Central memory CD8-positive, alpha-beta T cell (primary cell): ENCODE measurements around the gene BRD3.

Experiments used
- ATAC-seq: fragments of 150-1000 bp; cut with Tn5 transposase; replicated peaks from 2 replicates; pipeline ENCODE4 v1.10.0; 2022; ENCODE audit warnings: mild to moderate bottlenecking, moderate FRiP score, moderate number of reproducible peaks; ENCODE audit not compliant: poor library complexity, severe bottlenecking; ENCODE audit errors: extremely low read depth
- DNase-seq, 2 donors: peaks; one replicate each; pipeline ENCODE4 v3.0.0; 2021; ENCODE audit warnings: low spot score in 2 of 2
- H3K27ac Mint-ChIP-seq: one replicate; pipeline ENCODE4 v1.8.0; 2022; ENCODE audit warnings: low read depth, mild to moderate bottlenecking, moderate library complexity, mixed read lengths
- H3K27me3 Mint-ChIP-seq: one replicate; pipeline ENCODE4 v1.8.0; 2022; ENCODE audit warnings: mixed read lengths
- H3K36me3 Mint-ChIP-seq: one replicate; pipeline ENCODE4 v1.8.0; 2022; ENCODE audit warnings: mild to moderate bottlenecking, moderate library complexity, mixed read lengths; ENCODE audit not compliant: insufficient read depth
- H3K4me1 Mint-ChIP-seq: one replicate; pipeline ENCODE4 v1.8.0; 2022; ENCODE audit warnings: mixed read lengths
- H3K4me3 Mint-ChIP-seq: one replicate; pipeline ENCODE4 v1.8.0; 2022; ENCODE audit warnings: mild to moderate bottlenecking, moderate library complexity, mixed read lengths
- H3K9me3 Mint-ChIP-seq: one replicate; pipeline ENCODE4 v1.8.0; 2022; ENCODE audit warnings: mixed read lengths

Gene BRD3

DNA sequence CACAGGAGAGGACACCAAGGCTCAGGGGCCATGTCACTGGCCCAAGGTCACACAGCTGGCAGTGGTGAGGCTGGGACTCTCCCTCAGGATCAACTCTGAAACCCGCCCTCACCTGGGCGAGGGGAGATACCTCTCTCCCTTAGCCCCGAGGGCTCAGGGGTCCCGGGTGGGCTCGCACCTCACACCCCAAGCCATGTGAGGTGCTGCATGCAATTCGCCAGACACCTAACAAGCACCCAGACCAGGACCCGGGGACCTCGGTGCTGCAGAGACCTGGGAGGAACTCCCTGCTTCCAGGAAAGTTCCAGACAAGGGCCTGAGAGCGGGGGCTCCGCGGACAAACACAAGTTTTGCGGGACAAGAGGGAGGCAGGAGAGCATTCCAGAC lies 19.3 kb downstream of the BRD3 start:
- Mint-ChIP-seq H3K9me3 (no peaks in the 10 kb centered on the region), H3K4me1 (no peaks in the 10 kb centered on the region), H3K4me3 (no peak overlapping the region), H3K27me3 (no peaks in the 10 kb centered on the region), H3K27ac (no peak overlapping the region), H3K36me3 (peaks cover 30% of the 10 kb centered on the region)
- DNase-seq: no peak
- no peak for ATAC-seq

- Mint-ChIP-seq H3K27ac (no peak overlapping the region), H3K36me3 (peaks cover 31% of the 10 kb centered on the region), H3K4me1 (no peaks in the 10 kb centered on the region), H3K4me3 (no peak overlapping the region), H3K9me3 (no peaks in the 10 kb centered on the region), H3K27me3 (no peaks in the 10 kb centered on the region)
- ATAC-seq: no peak
- DNase-seq: no peak
Observed at GRCh38 chr9:134047868-134048581, 19.8 kb downstream of the BRD3 start.

- no peak overlapping the region for H3K4me3 Mint-ChIP-seq
- H3K4me1 Mint-ChIP-seq: no peaks in the 10 kb centered on the region
- no peaks in the 10 kb centered on the region for H3K27me3 Mint-ChIP-seq
- ATAC-seq: no peak
- H3K9me3 Mint-ChIP-seq: no peaks in the 10 kb centered on the region
- DNase-seq: no peak
- peaks cover 25% of the 10 kb centered on the region for H3K36me3 Mint-ChIP-seq
- no peak overlapping the region for H3K27ac Mint-ChIP-seq
Observed at GRCh38 chr9:134046894-134047681, 20.7 kb downstream of the BRD3 start.

GRCh38 chr9:134045841-134046544 lies 21.8 kb downstream of the BRD3 start:
- no peaks in the 10 kb centered on the region for H3K4me1 Mint-ChIP-seq
- no peaks in the 10 kb centered on the region for H3K27me3 Mint-ChIP-seq
- H3K9me3 Mint-ChIP-seq: no peaks in the 10 kb centered on the region
- no peak for DNase-seq
- no peak for ATAC-seq
- no peak overlapping the region for H3K27ac Mint-ChIP-seq
- H3K36me3 Mint-ChIP-seq: peaks cover 18% of the 10 kb centered on the region
- H3K4me3 Mint-ChIP-seq: no peak overlapping the region

DNA sequence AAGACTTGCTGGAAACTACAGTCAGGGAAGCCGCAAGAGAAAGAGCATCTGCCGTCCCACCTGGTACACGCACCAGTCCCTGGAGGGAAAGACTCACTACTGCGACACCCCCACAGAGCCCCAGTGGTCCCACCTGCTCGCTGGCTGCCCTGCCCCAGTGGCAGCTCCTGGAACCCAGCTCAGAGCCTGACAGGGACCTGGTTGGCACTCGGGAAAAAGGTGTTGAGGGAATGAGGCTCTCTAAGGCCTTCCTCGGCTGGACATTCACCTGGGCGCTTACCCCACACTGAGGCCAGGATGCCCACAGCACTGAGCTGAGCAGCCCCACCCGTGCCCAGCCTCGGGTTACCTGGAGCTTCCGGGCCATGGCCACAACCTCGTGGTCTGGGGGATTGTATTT lies 22.9 kb downstream of the BRD3 start:
- H3K36me3 Mint-ChIP-seq: peaks cover 19% of the 10 kb centered on the region
- ATAC-seq (no peak), DNase-seq (no peak)
- no peaks in the 10 kb centered on the region for H3K9me3 Mint-ChIP-seq
- no peaks in the 10 kb centered on the region for H3K4me1 Mint-ChIP-seq
- H3K4me3 Mint-ChIP-seq: no peak overlapping the region
- no peaks in the 10 kb centered on the region for H3K27me3 Mint-ChIP-seq
- no peak overlapping the region for H3K27ac Mint-ChIP-seq

- H3K36me3 Mint-ChIP-seq: peaks cover 18% of the 10 kb centered on the region
- no peak overlapping the region for H3K27ac Mint-ChIP-seq
- DNase-seq: no peak
Observed at GRCh38 chr9:134043531-134043988, 24.3 kb downstream of the BRD3 start.

GRCh38 chr9:134041649-134041962 lies 26.2 kb downstream of the BRD3 start:
- peaks cover 22% of the 10 kb centered on the region for H3K36me3 Mint-ChIP-seq

More at GRCh38 chr9:134043531-134043988, 24.3 kb downstream of the BRD3 start:
- H3K4me1 Mint-ChIP-seq: no peaks in the 10 kb centered on the region
- no peak overlapping the region for H3K4me3 Mint-ChIP-seq
- H3K9me3 Mint-ChIP-seq: peaks cover 7% of the 10 kb centered on the region
- H3K27me3 Mint-ChIP-seq: no peaks in the 10 kb centered on the region
- ATAC-seq: no peak

GRCh38 chr9:134040781-134041648 lies 26.8 kb downstream of the BRD3 start:
- H3K9me3 Mint-ChIP-seq: peaks cover 7% of the 10 kb centered on the region
- no peak for ATAC-seq
- no peak overlapping the region for H3K4me3 Mint-ChIP-seq
- H3K36me3 Mint-ChIP-seq: peaks cover 27% of the 10 kb centered on the region
- H3K4me1 Mint-ChIP-seq: no peaks in the 10 kb centered on the region
- H3K27me3 Mint-ChIP-seq: no peaks in the 10 kb centered on the region
- H3K27ac Mint-ChIP-seq: no peak overlapping the region
- DNase-seq: no peak

More at GRCh38 chr9:134041649-134041962, 26.2 kb downstream of the BRD3 start:
- Mint-ChIP-seq H3K4me3 (no peak overlapping the region), H3K4me1 (no peaks in the 10 kb centered on the region), H3K27ac (no peak overlapping the region), H3K9me3 (peaks cover 7% of the 10 kb centered on the region), H3K27me3 (no peaks in the 10 kb centered on the region)
- ATAC-seq (no peak), DNase-seq (no peak)

DNA sequence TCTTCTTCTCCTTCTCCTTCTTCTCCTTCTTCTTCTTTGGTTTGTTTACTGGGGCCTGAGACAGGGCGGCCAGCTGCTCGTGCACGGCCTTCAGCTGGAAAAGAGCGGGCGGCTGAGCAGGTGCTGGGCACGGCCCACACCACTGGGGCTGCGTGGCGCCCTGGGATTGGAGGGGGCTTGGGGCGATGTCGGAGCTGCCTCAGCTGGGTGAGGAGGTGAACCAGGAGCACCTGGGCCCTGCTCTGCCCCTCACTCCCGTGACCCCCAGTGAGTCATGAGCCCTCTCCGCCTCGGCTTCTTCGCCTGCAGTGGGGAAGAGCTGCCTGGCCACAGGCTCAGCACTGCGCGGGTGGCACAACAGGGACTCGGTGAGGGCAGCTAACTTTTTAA lies 27.7 kb downstream of the BRD3 start:
- peaks cover 33% of the 10 kb centered on the region for H3K36me3 Mint-ChIP-seq

DNA sequence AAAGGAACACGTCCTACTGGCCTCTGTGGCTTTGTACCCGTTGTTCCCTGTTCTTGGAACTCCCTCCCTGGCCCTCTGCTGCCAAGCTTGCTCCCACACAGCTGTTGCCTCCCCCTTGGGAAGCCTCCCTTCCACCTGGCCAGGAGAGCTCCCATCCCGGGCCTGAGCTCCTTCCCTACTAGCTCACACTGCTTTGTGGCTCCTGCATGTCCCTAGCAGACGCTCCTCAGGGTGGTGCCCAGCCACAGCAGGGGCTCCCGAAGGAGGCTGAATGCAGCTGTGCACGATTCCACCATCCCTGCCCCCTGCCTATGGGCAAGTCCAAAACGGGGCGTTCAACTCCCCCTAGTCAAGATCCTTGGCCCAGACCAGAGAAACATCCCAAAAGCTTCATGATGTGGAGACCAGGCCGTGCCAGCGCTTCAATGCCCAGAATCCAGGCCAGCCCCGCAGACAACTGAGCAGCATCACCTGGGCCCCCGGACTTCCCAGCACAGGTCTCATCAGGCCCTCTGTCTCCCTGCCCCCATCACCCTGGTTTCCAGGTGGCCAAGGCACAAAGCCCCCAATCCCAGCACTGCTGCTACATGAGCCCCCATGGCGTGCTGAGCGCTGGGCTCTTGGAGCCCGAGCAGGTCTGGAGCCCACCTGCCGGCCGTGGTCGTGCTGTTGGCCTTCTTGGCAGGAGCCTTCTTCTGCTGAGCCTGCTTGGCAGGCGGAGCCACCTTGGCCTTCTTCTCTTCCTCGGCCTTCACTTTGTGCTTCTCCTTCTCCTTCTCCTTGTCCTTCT lies 28.2 kb downstream of the BRD3 start:
- DNase-seq (no peak), ATAC-seq (no peak)
- H3K4me1 Mint-ChIP-seq: no peaks in the 10 kb centered on the region
- H3K4me3 Mint-ChIP-seq: no peak overlapping the region
- no peak overlapping the region for H3K27ac Mint-ChIP-seq
- H3K9me3 Mint-ChIP-seq: peaks cover 7% of the 10 kb centered on the region
- H3K27me3 Mint-ChIP-seq: no peaks in the 10 kb centered on the region
- peaks cover 34% of the 10 kb centered on the region for H3K36me3 Mint-ChIP-seq

More for the DNA sequence above, 27.7 kb downstream of the BRD3 start:
- no peaks in the 10 kb centered on the region for H3K4me1 Mint-ChIP-seq
- no peak overlapping the region for H3K4me3 Mint-ChIP-seq
- peaks cover 7% of the 10 kb centered on the region for H3K9me3 Mint-ChIP-seq
- H3K27me3 Mint-ChIP-seq: no peaks in the 10 kb centered on the region
- no peak for ATAC-seq
- no peak overlapping the region for H3K27ac Mint-ChIP-seq
- no peak for DNase-seq

DNA sequence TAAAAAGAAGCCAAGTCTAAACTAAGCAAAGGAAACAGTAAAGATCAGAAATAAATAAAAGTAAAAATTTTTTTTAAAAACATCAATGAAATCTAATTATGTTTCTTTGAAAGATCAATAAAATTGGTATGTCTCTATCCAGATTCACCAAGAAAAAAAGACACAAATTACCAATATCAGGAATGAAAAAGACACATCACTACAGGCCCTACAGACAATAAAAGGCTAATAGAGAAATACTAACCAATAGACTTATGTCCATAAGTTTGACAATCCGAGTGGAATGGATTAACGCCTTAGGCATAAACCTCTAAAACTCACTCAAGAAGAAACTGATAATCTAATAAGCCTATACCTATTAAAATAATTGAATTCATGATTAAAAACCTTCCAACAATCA lies 30.2 kb downstream of the BRD3 start:
- ATAC-seq: no peak
- H3K27me3 Mint-ChIP-seq: no peaks in the 10 kb centered on the region
- DNase-seq: no peak
- H3K9me3 Mint-ChIP-seq: peaks cover 7% of the 10 kb centered on the region
- H3K4me3 Mint-ChIP-seq: no peak overlapping the region
- H3K36me3 Mint-ChIP-seq: peaks cover 37% of the 10 kb centered on the region
- no peak overlapping the region for H3K27ac Mint-ChIP-seq
- no peaks in the 10 kb centered on the region for H3K4me1 Mint-ChIP-seq
